Anterior cingulate cortex (tissue), 58 donors: Measurements from ENCODE around the gene WDR62.

Experiments used
- DNase-seq, 58 donors: peaks; one replicate each; lab custom pipeline; 2025; lab: John Stamatoyannopoulos, UW

Gene WDR62

GRCh38 chr19:36073121-36073876, 18.6 kb downstream of the WDR62 start:
- DNase-seq, result no peak

GRCh38 chr19:36079389-36079945, 24.8 kb downstream of the WDR62 start:
- no peak for DNase-seq

GRCh38 chr19:36081385-36081784, 26.7 kb downstream of the WDR62 start:
- peak in 42 of 58 donors; percentile 1 to 90 (median 48) for DNase-seq

- no peak for DNase-seq
These were observed 27.2 kb downstream of the WDR62 start for GRCh38 chr19:36081894-36082293.

GRCh38 chr19:36082916-36083315, 28.2 kb downstream of the WDR62 start:
- DNase-seq, result no peak

GRCh38 chr19:36084231-36085009, 29.7 kb downstream of the WDR62 start:
- no peak for DNase-seq

GRCh38 chr19:36086326-36086725, 31.6 kb downstream of the WDR62 start:
- no peak for DNase-seq

- no peak for DNase-seq
These were observed 35.1 kb downstream of the WDR62 start for GRCh38 chr19:36089847-36090246.

GRCh38 chr19:36090910-36091695, 36.4 kb downstream of the WDR62 start:
- DNase-seq, result no peak

- DNase-seq, result peak in 1 of 58 donors; percentile 30
These were observed 37.9 kb downstream of the WDR62 start for GRCh38 chr19:36092566-36092965.

GRCh38 chr19:36093146-36093662, 38.5 kb downstream of the WDR62 start:
- DNase-seq, result peak in 5 of 58 donors; percentile 4 to 46 (median 23)

GRCh38 chr19:36093687-36094086, 39.0 kb downstream of the WDR62 start:
- DNase-seq, result peak in 33 of 58 donors; percentile 11 to 69 (median 31)

- peak in 49 of 58 donors; percentile 12 to 93 (median 69) for DNase-seq
These were observed 42.3 kb downstream of the WDR62 start for GRCh38 chr19:36097036-36097435.

- no peak for DNase-seq
These were observed 44.6 kb downstream of the WDR62 start for GRCh38 chr19:36099166-36099785.

GRCh38 chr19:36100476-36100875, 45.8 kb downstream of the WDR62 start:
- peak in 5 of 58 donors; percentile 3 to 25 (median 18) for DNase-seq

GRCh38 chr19:36101550-36102327, 47.0 kb downstream of the WDR62 start:
- no peak for DNase-seq

- no peak for DNase-seq
These were observed 48.4 kb downstream of the WDR62 start for GRCh38 chr19:36103040-36103626.

GRCh38 chr19:36103842-36104552, 49.3 kb downstream of the WDR62 start:
- DNase-seq, result no peak
